MCF 10A (cell line): ENCODE measurements around the gene CA11. TPM values are rescaled to one million over a fixed set of nuclear protein-coding genes. Genes with fewer than 3 reads are reported as not detected.
"Not testable (repeated sequence)": the region's sequence is repeated elsewhere in the genome, so short reads cannot be mapped to it uniquely, and the experiment has no call there.

Experiments used
- BruUV-seq: library from RNA; stranded (reverse); fragments of 400-500 nt; replicated peaks from 2 replicates; lab custom pipeline; 2021; lab: Mats Ljungman, UMichigan
- CTCF ChIA-PET: fragments of 300-600 bp; sonication (Branson Sonifier 250); formaldehyde crosslinking; extraction: SDS; loops from one replicate; lab custom pipeline; 2021; ENCODE audit warnings: antibody characterized with exemption, inconsistent platforms; lab: Yijun Ruan, JAX
- POLR2A ChIA-PET: fragments of 300-600, 350-650 bp; sonication (Branson Sonifier 250); formaldehyde crosslinking; extraction: SDS; loops from one replicate; lab custom pipeline; 2020; ENCODE audit warnings: antibody characterized with exemption, inconsistent platforms; lab: Yijun Ruan, JAX
- DNase-seq: peaks from one replicate; pipeline ENCODE4 v3.0.0-alpha.2; 2018; ENCODE audit not compliant: unreplicated experiment
- H3K27ac Mint-ChIP-seq: one replicate; pipeline ENCODE4 v1.8.0; 2022; ENCODE audit warnings: mild to moderate bottlenecking, low read depth, mixed read lengths; ENCODE audit not compliant: unreplicated experiment
- H3K27me3 Mint-ChIP-seq: one replicate; pipeline ENCODE4 v1.8.0; 2022; ENCODE audit warnings: mixed read lengths; ENCODE audit not compliant: insufficient read depth, unreplicated experiment
- H3K36me3 Mint-ChIP-seq: one replicate; pipeline ENCODE4 v1.8.0; 2022; ENCODE audit warnings: mild to moderate bottlenecking, moderate library complexity, mixed read lengths; ENCODE audit not compliant: insufficient read depth, unreplicated experiment
- H3K4me1 Mint-ChIP-seq: one replicate; pipeline ENCODE4 v1.8.0; 2022; ENCODE audit warnings: mixed read lengths; ENCODE audit not compliant: insufficient read depth, unreplicated experiment
- H3K4me3 Mint-ChIP-seq: one replicate; pipeline ENCODE4 v1.8.0; 2022; ENCODE audit warnings: mild to moderate bottlenecking, moderate library complexity, mixed read lengths; ENCODE audit not compliant: unreplicated experiment
- H3K9me3 Mint-ChIP-seq: one replicate; pipeline ENCODE4 v1.8.0; 2022; ENCODE audit warnings: mixed read lengths; ENCODE audit not compliant: unreplicated experiment
- intact Hi-C: fragments of 100-400 bp; cut with micrococcal nuclease; formaldehyde crosslinking; loops from 2 replicates; pipeline ENCODE4 v1.14.1; 2022
- total RNA-seq: library from RNA; stranded (reverse); gene quantifications from 2 replicates; pipeline ENCODE4 v1.2.3, GENCODE V29; 2022
- TF ChIP-seq, protein P1 (sequence below): fragments of 200-600 bp; IDR thresholded peaks from one replicate; pipeline ENCODE4 v1.8.0; 2022; ENCODE audit warnings: antibody characterized with exemption, mild to moderate bottlenecking; ENCODE audit not compliant: unreplicated experiment

The CA11 gene
- total RNA-seq, 1 experiment from 2014 or later = 2.9 TPM

DNA sequence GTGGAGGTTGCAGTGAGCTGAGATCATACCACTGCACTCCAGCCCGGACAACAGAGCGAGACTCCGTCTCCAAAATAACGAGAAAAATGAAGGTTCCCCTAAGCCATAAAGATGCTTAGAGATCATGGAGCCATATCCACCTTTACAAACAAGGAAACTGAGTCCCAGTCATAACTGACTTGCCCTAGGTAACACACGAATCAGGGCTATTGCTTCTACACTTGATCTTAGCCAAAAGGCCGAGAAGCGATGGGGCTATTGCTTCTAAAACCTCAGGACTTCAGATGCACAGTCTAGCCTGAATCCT, 12.0 kb downstream of the CA11 start:
- TF ChIP-seq, protein P1, sequence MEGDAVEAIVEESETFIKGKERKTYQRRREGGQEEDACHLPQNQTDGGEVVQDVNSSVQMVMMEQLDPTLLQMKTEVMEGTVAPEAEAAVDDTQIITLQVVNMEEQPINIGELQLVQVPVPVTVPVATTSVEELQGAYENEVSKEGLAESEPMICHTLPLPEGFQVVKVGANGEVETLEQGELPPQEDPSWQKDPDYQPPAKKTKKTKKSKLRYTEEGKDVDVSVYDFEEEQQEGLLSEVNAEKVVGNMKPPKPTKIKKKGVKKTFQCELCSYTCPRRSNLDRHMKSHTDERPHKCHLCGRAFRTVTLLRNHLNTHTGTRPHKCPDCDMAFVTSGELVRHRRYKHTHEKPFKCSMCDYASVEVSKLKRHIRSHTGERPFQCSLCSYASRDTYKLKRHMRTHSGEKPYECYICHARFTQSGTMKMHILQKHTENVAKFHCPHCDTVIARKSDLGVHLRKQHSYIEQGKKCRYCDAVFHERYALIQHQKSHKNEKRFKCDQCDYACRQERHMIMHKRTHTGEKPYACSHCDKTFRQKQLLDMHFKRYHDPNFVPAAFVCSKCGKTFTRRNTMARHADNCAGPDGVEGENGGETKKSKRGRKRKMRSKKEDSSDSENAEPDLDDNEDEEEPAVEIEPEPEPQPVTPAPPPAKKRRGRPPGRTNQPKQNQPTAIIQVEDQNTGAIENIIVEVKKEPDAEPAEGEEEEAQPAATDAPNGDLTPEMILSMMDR = no peak
- no peak overlapping the region for H3K27ac Mint-ChIP-seq
- intact Hi-C loops = loop anchor here (2.0 kb wide), 1 partner anchor 15 kb away; the partner anchor contains the start of genes RPL18 and SPHK2
- H3K36me3 Mint-ChIP-seq = peaks cover 17% of the 10 kb centered on the region
- DNase-seq = no peak
- ChIA-PET POLR2A (interaction anchor here (0.5 to 5.4 kb wide), 15 partner anchors 9 to 1031 kb away, joined by 3 to 108 read pairs (median 3); partner anchors contain the start of genes BCL2L12, CA11, FAM83E and GYS1), CTCF (interaction anchor here (0.6 to 2.1 kb wide), 5 partner anchors 15 to 242 kb away, joined by 3 to 9 read pairs (median 4); partner anchors contain the start of genes RPL18 and SPHK2)
- no peaks in the 10 kb centered on the region for H3K9me3 Mint-ChIP-seq
- BruUV-seq = no TSS peak
- peaks cover 26% of the 10 kb centered on the region for H3K4me1 Mint-ChIP-seq
- H3K4me3 Mint-ChIP-seq = peak overlapping the region; percentile 91
- H3K27me3 Mint-ChIP-seq = no peaks in the 10 kb centered on the region

DNA sequence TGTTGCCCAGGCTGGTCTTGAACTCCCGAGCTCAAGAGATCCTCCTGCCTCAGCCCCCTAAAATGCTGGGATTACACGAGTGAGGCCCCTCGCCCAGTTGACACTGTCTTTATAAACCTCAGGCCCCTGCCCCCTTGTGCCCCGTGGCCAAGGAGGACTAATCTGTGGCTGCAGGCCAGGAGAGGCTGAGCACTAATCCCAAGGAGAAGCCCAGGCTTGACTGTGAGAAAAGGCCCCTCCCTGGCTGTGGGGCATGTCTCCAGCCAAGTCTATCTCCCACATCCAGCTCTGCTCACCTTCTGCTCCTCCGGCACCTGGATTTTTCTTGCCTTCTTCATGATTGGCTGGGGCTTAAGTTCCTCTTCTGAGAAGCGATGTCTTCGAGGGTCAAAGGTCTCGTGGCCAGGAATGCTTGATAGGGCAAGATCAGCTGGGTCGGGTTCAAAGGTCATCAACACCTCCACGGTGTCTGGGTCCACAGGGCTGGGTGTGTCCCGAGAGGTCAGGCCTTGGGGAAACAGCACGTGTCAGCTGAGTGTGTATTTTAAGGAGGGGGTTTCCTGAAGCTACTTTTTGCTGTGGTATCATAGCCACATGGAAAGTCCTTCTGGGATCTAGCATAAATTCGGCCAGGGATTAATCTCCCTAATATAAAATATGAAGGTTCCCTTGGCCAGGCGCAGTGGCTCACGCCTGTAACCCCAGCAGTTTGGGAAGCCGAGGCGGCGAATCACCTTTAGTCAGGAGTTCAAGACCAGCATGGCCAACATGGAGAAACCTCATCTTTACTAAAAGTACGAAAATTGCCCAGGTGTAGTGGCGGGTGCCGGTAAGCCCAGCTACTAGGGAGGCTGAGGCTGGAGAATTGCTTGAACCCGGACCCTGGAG, 12.6 kb downstream of the CA11 start:
- BruUV-seq = no TSS peak
- no peak for DNase-seq
- TF ChIP-seq, protein P1 = no peak
- no peak overlapping the region for H3K27ac Mint-ChIP-seq
- H3K9me3 Mint-ChIP-seq = no peaks in the 10 kb centered on the region
- H3K4me1 Mint-ChIP-seq = peaks cover 20% of the 10 kb centered on the region
- H3K4me3 Mint-ChIP-seq = no peak overlapping the region
- ChIA-PET POLR2A (interaction anchor here (0.7 to 5.4 kb wide), 12 partner anchors 10 to 1032 kb away, joined by 3 to 108 read pairs (median 3); partner anchors contain the start of genes BCL2L12, CA11, FAM83E and IRF3), CTCF (interaction anchor here (1.2 to 2.2 kb wide), 5 partner anchors 11 to 242 kb away, joined by 3 to 10 read pairs (median 7); partner anchors contain the start of genes RPL18 and SPHK2)
- H3K36me3 Mint-ChIP-seq = peaks cover 20% of the 10 kb centered on the region
- intact Hi-C loops = loop anchor here (2.0 kb wide), 1 partner anchor 15 kb away; the partner anchor contains the start of genes RPL18 and SPHK2
- H3K27me3 Mint-ChIP-seq = no peaks in the 10 kb centered on the region

DNA sequence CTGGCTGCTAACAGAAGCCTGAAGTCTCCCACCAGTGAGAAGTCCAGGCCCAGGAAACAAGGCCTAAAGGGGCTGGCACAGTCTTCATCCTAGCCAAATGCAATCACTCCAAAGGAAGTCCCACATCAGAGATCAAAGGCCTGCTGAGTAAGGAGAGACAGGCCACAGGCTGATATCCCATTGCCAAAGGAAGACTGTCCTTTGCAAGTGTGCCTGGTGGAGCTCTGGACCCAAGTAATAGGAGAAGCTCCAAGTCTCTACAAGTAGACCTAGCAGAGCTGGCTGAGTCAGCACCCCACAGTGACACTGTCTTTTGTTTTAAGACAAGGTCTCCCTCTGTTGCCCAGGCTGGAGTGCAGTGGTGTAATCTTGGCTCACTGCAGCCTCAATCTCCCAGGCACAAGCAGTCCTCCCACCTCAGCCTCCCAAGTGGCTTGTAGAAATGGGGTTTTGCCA, 13.3 kb downstream of the CA11 start:
- Mint-ChIP-seq H3K9me3 (no peaks in the 10 kb centered on the region), H3K4me1 (peaks cover 17% of the 10 kb centered on the region), H3K36me3 (peaks cover 17% of the 10 kb centered on the region), H3K4me3 (no peak overlapping the region), H3K27me3 (no peaks in the 10 kb centered on the region), H3K27ac (no peak overlapping the region)
- ChIA-PET CTCF (interaction anchor here (0.5 to 2.2 kb wide), 5 partner anchors 11 to 143 kb away, joined by 4 to 10 read pairs (median 7); partner anchors contain the start of genes RPL18 and SPHK2), POLR2A (interaction anchor here (0.7 to 5.4 kb wide), 6 partner anchors 9 to 186 kb away, joined by 3 to 108 read pairs (median 4); partner anchors contain the start of genes CA11, FAM83E, RPL18 and SPHK2)
- BruUV-seq = no TSS peak
- TF ChIP-seq, protein P1 = no peak
- peak; percentile 75 for DNase-seq
- intact Hi-C loops = no loop called here

DNA sequence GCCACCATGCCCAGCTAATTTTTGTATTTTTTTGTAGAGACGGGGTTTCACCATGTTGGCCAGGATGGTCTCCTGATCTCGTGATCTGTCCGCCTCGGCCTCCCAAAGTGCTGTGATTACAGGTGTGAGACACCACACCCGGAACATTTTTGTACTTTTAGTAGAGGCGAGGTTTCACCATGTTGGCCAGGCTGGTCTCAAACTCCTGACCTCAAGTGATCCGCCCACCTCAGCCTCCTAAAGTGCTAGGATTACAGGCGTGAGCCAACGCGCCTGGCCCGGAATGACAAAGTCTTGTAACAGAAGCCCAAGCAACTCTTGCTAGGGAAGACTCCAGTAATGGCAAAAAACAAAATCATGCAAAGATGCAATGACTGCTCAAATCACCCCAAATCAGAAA, 13.7 kb downstream of the CA11 start:
- DNase-seq, H3K27ac Mint-ChIP-seq, BruUV-seq, H3K4me3 Mint-ChIP-seq, intact Hi-C loops, H3K27me3 Mint-ChIP-seq, H3K9me3 Mint-ChIP-seq: not testable (repeated sequence)
- peaks cover 13% of the 10 kb centered on the region for H3K36me3 Mint-ChIP-seq
- POLR2A ChIA-PET = interaction anchor here (1.4 to 5.4 kb wide), 3 partner anchors 9 to 187 kb away, joined by 3 to 108 read pairs (median 21); partner anchors contain the start of genes FAM83E, RPL18 and SPHK2
- peaks cover 17% of the 10 kb centered on the region for H3K4me1 Mint-ChIP-seq
- CTCF ChIA-PET = interaction anchor here (0.5 to 2.2 kb wide), 5 partner anchors 10 to 1040 kb away, joined by 3 to 10 read pairs (median 4); partner anchors contain the start of genes RPL18 and SPHK2
